SK-N-SH treated with all-trans-retinoic acid at 6 μM for 48 hours (cell line): ENCODE results near the gene MET.
"Not testable (repeated sequence)": the region's sequence is repeated elsewhere in the genome, so short reads cannot be mapped to it uniquely, and the experiment has no call there.

Experiments
- ATAC-seq: fragments of 200-7000 bp; cut with Tn5 transposase; 3 replicates; pipeline ENCODE4 v1.9.1; 2020; ENCODE audit warnings: mild to moderate bottlenecking, moderate library complexity
- ARNTL ChIP-seq: fragments of 450-650 bp; formaldehyde crosslinking; IDR thresholded peaks from 2 replicates; pipeline ENCODE4 v1.5.0; 2020; ENCODE audit warnings: low read depth, mild to moderate bottlenecking, moderate library complexity, borderline replicate concordance
- BACH2 ChIP-seq: fragments of 250-450 bp; sonication (Bioruptor Pico); IDR thresholded peaks from 2 replicates; pipeline ENCODE4 v1.9.0; 2021; ENCODE audit warnings: mild to moderate bottlenecking, borderline replicate concordance
- CSDC2 ChIP-seq: fragments of 250-450 bp; sonication (Bioruptor Pico); IDR thresholded peaks from 2 replicates; pipeline ENCODE4 v1.5.0; 2020; ENCODE audit warnings: mild to moderate bottlenecking, moderate library complexity
- ESRRG ChIP-seq: fragments of 250-450 bp; sonication (Bioruptor Pico); IDR thresholded peaks from 2 replicates; pipeline ENCODE4 v1.6.1; 2021; ENCODE audit warnings: mild to moderate bottlenecking
- GLIS3 ChIP-seq: fragments of 250-450 bp; sonication (Bioruptor Pico); IDR thresholded peaks from 2 replicates; pipeline ENCODE4 v1.5.0; 2020; ENCODE audit warnings: mild to moderate bottlenecking, moderate library complexity
- ISL1 ChIP-seq: fragments of 250-450 bp; sonication (Bioruptor Pico); IDR thresholded peaks from 2 replicates; pipeline ENCODE4 v2.1.2; 2022; ENCODE audit warnings: mild to moderate bottlenecking, moderate library complexity
- OSR1 ChIP-seq: fragments of 250-450 bp; sonication (Bioruptor Pico); IDR thresholded peaks from 2 replicates; pipeline ENCODE4 v1.8.0; 2022; ENCODE audit warnings: moderate library complexity, mild to moderate bottlenecking, inconsistent platforms
- PPARA ChIP-seq: fragments of 250-450 bp; sonication (Bioruptor Pico); IDR thresholded peaks from 2 replicates; pipeline ENCODE4 v1.5.0; 2020; ENCODE audit warnings: mild to moderate bottlenecking, borderline replicate concordance
- RARB ChIP-seq: fragments of 250-450 bp; sonication (Bioruptor Pico); IDR thresholded peaks from 2 replicates; pipeline ENCODE4 v1.8.0; 2021; ENCODE audit warnings: mild to moderate bottlenecking, moderate library complexity
- SNAI2 ChIP-seq: fragments of 250-450 bp; sonication (Bioruptor Pico); IDR thresholded peaks from 2 replicates; pipeline ENCODE4 v1.5.0; 2020; ENCODE audit warnings: mild to moderate bottlenecking, moderate library complexity
- TCF4 ChIP-seq: fragments of 250-450 bp; sonication (Bioruptor Pico); IDR thresholded peaks from 2 replicates; pipeline ENCODE4 v1.8.0; 2021; ENCODE audit warnings: mild to moderate bottlenecking, moderate library complexity, borderline replicate concordance
- TOX ChIP-seq: fragments of 250-450 bp; sonication (Bioruptor Pico); IDR thresholded peaks from 2 replicates; pipeline ENCODE4 v1.8.0; 2021; ENCODE audit warnings: mild to moderate bottlenecking, moderate library complexity, borderline replicate concordance
- ZC3H10 ChIP-seq: fragments of 250-450 bp; sonication (Bioruptor Pico); IDR thresholded peaks from 2 replicates; pipeline ENCODE4 v1.5.1; 2021; ENCODE audit warnings: mild to moderate bottlenecking, moderate library complexity
- ZFP3 ChIP-seq: fragments of 250-450 bp; sonication (Bioruptor Pico); IDR thresholded peaks from 2 replicates; pipeline ENCODE4 v1.5.0; 2020; ENCODE audit warnings: mild to moderate bottlenecking, moderate library complexity
- ZFP30 ChIP-seq: fragments of 450-650 bp; formaldehyde crosslinking; IDR thresholded peaks from 2 replicates; pipeline ENCODE4 v1.5.0; 2022; ENCODE audit warnings: mild to moderate bottlenecking, moderate library complexity
- ZNF565 ChIP-seq: fragments of 450-650 bp; formaldehyde crosslinking; conservative IDR thresholded peaks from 2 replicates; pipeline ENCODE4 v1.5.0; 2020; ENCODE audit warnings: low read depth, mild to moderate bottlenecking, moderate library complexity
- ZNF70 ChIP-seq: fragments of 450-650 bp; formaldehyde crosslinking; IDR thresholded peaks from 2 replicates; pipeline ENCODE4 v1.5.0; 2020; ENCODE audit warnings: mild to moderate bottlenecking, moderate library complexity
- ZNF8 ChIP-seq: fragments of 450-650 bp; formaldehyde crosslinking; IDR thresholded peaks from 2 replicates; pipeline ENCODE4 v1.5.0; 2020; ENCODE audit warnings: mild to moderate bottlenecking, moderate library complexity
- TF ChIP-seq, protein P1 (sequence below): fragments of 250-450 bp; sonication (Bioruptor Pico); IDR thresholded peaks from 2 replicates; pipeline ENCODE4 v1.5.1; 2020; ENCODE audit warnings: low read depth, mild to moderate bottlenecking, moderate library complexity
- TF ChIP-seq, protein P2 (sequence below): fragments of 250-450 bp; sonication (Bioruptor Pico); IDR thresholded peaks from 2 replicates; pipeline ENCODE4 v1.8.0; 2021; ENCODE audit warnings: low read depth, mild to moderate bottlenecking, moderate library complexity, borderline replicate concordance
- TF ChIP-seq, protein P3 (sequence below): fragments of 250-450 bp; sonication (Bioruptor Pico); IDR thresholded peaks from 2 replicates; pipeline ENCODE4 v1.8.0; 2020; ENCODE audit warnings: mild to moderate bottlenecking, moderate library complexity, borderline replicate concordance
- TF ChIP-seq, protein P4 (sequence below): fragments of 250-450 bp; sonication (Bioruptor Pico); IDR thresholded peaks from 2 replicates; pipeline ENCODE4 v1.5.1; 2021; ENCODE audit warnings: mild to moderate bottlenecking, moderate library complexity

The MET gene

DNA sequence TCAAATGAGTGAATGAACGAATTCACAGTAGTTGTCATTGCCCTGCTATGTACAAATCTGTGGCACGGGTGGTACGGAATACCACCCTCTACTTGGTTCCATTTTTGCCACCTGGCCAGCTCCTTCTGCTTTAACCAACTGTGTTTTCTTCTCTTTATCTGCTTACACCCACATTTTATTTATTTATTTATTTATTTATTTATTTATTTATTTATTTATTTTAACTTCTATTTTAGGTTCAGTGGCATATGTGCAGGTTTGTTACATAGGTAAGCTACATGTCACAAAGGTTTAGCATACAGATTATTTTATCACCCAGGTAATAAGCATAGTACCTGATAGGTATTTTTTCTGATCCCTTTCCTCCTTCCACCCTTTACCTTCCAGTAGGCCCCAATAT lies 148.2 kb downstream of the MET start:
- no peak for TF ChIP-seq ZFP30 (CRISPR knock-in tag)
- no peak for TF ChIP-seq RARB (CRISPR knock-in tag)
- no peak for TF ChIP-seq CSDC2 (CRISPR knock-in tag)
- no peak for TF ChIP-seq GLIS3
- no peak for ATAC-seq

DNA sequence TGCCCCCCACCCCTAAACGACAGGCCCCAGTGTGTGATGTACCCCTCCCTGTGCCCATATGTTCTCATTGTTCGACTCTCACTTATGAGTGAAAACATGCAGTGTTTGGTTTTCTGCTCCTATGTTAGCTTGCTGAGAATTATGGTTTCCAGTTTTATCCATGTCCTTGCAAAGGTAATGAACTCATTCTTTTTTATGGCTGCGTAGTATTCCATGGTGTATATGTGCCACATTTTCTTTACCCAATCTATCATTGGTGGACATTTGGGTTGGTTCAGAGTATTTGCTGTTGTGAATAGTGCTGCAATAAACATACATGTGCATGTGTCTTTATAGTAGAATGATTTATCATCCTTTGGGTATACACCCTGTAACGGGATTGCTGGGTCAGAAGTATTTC lies 149.7 kb downstream of the MET start:
- ATAC-seq: not testable (repeated sequence)

DNA sequence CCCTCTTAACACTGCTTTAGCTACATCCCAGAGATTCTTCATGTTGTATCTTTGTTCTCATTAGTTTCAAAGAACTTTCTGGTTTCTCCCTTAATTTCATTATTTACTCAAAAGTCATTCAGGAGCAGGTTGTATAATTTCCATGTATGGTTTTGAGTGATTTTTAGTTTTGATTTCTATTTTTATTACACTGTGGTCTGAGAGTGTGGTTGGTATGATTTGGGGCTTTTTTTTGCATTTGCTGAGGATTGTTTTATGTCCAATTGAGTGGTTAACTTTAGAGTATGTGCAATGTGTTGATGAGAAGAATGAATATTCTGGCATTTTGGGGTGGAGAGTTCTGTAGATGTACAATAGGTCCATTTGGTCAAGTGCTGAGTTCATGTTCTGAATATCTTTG lies 152.5 kb downstream of the MET start:
- TF ChIP-seq RARB (CRISPR knock-in tag) (no peak), BACH2 (no peak), CSDC2 (CRISPR knock-in tag) (no peak), GLIS3 (no peak)
- ATAC-seq: no peak

DNA sequence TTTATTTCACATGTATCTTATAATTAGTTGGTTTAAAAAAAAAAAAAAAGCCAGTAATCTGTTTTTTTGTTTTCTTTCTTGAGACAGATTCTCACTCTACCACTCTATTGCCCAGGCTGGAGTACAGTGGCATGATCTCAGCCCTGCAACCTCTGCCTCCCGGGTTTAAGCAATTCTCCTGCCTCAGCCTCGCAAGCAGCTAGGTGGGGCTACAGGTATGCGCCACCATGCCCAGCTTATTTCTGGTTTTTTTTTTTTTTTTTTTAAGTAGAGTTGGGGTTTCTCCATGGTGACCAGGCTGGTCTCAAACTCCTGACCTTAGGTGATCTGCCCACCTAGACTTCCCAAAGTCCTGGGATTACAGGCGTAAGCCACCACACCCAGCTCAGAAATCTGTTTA lies 156.3 kb downstream of the MET start:
- ATAC-seq: no peak
- TF ChIP-seq SNAI2 (CRISPR knock-in tag): no peak
- TF ChIP-seq ZFP30 (CRISPR knock-in tag): no peak
- TF ChIP-seq ESRRG (CRISPR knock-in tag): no peak
- TF ChIP-seq, protein P1, sequence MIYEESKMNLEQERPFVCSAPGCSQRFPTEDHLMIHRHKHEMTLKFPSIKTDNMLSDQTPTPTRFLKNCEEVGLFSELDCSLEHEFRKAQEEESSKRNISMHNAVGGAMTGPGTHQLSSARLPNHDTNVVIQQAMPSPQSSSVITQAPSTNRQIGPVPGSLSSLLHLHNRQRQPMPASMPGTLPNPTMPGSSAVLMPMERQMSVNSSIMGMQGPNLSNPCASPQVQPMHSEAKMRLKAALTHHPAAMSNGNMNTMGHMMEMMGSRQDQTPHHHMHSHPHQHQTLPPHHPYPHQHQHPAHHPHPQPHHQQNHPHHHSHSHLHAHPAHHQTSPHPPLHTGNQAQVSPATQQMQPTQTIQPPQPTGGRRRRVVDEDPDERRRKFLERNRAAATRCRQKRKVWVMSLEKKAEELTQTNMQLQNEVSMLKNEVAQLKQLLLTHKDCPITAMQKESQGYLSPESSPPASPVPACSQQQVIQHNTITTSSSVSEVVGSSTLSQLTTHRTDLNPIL: no peak
- no peak for TF ChIP-seq BACH2
- no peak for TF ChIP-seq ISL1 (CRISPR knock-in tag)
- TF ChIP-seq, all 23 proteins: peak for 0

DNA sequence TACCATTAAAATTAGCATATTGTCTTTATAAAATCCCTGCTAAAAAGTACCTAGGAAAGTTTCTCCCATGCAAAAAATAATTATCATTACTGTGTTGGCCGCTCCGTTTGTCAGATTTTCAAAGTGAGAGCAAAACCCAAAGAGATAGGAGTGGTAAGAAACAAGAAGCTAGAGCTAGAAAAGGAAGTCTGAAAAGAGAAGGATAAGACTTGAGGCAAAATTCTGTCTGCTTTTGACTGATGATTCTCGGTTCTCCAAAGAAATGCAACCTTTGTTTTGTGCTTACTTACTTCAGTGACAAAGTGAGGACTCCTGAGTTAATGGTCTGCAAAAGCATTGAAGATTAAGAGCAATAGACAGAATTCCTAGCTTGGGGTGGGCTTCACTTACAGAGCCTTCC lies 157.0 kb downstream of the MET start:
- TF ChIP-seq, protein P2, sequence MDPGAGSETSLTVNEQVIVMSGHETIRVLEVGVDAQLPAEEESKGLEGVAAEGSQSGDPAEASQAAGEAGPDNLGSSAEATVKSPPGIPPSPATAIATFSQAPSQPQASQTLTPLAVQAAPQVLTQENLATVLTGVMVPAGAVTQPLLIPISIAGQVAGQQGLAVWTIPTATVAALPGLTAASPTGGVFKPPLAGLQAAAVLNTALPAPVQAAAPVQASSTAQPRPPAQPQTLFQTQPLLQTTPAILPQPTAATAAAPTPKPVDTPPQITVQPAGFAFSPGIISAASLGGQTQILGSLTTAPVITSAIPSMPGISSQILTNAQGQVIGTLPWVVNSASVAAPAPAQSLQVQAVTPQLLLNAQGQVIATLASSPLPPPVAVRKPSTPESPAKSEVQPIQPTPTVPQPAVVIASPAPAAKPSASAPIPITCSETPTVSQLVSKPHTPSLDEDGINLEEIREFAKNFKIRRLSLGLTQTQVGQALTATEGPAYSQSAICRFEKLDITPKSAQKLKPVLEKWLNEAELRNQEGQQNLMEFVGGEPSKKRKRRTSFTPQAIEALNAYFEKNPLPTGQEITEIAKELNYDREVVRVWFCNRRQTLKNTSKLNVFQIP (CRISPR knock-in tag): no peak
- TF ChIP-seq TCF4 (CRISPR knock-in tag) (no peak), BACH2 (no peak), ZNF8 (CRISPR knock-in tag) (no peak), ZC3H10 (CRISPR knock-in tag) (no peak), ARNTL (no peak), ZFP3 (no peak), ISL1 (CRISPR knock-in tag) (no peak), OSR1 (CRISPR knock-in tag) (no peak), SNAI2 (CRISPR knock-in tag) (no peak), RARB (CRISPR knock-in tag) (no peak), TOX (CRISPR knock-in tag) (no peak)
- no peak for ATAC-seq

DNA sequence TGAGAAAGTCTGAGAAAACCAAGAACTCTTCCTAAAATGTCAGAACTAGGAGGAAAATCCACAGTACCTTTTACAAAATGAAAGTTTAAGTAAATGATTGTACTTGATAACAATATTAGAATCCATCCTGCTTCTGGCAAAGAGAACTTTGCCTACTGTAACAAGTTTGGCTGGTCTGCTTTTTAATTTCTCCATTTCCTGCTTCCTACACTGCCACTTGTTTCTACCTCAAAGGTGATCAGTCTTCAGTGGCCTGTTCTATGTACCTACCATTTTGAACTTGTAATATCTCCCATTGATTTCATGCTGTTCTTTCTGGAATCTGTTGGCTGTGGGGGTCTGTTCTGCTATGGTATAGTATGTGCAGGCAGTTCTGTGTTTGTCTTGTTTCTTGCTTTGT lies 157.5 kb downstream of the MET start:
- ATAC-seq: no peak
- TF ChIP-seq RARB (CRISPR knock-in tag) (no peak), ZNF8 (CRISPR knock-in tag) (no peak), ZNF70 (no peak), OSR1 (CRISPR knock-in tag) (no peak), TCF4 (CRISPR knock-in tag) (no peak)
- TF ChIP-seq, protein P1: no peak
- TF ChIP-seq, protein P3, sequence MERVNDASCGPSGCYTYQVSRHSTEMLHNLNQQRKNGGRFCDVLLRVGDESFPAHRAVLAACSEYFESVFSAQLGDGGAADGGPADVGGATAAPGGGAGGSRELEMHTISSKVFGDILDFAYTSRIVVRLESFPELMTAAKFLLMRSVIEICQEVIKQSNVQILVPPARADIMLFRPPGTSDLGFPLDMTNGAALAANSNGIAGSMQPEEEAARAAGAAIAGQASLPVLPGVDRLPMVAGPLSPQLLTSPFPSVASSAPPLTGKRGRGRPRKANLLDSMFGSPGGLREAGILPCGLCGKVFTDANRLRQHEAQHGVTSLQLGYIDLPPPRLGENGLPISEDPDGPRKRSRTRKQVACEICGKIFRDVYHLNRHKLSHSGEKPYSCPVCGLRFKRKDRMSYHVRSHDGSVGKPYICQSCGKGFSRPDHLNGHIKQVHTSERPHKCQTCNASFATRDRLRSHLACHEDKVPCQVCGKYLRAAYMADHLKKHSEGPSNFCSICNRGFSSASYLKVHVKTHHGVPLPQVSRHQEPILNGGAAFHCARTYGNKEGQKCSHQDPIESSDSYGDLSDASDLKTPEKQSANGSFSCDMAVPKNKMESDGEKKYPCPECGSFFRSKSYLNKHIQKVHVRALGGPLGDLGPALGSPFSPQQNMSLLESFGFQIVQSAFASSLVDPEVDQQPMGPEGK: no peak

DNA sequence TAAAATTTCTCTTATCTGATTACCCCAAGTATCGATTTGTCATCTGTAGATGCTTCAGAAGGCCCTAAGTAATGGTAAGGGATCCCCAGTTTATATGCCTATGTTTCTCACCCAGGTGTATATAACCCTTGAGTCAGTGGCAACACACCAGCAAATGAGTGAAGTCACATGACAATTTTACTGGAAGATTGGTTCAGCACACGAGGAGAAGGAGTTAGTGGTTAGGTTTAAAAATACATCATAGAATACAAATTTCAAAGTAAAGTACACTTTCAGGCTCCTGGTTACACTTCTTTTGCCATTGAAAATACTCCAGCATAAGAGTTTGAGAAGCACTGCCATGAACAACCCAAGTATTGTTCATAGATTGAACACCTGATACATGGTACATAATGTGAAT lies 160.7 kb downstream of the MET start:
- TF ChIP-seq RARB (CRISPR knock-in tag) (no peak), GLIS3 (no peak), TCF4 (CRISPR knock-in tag) (no peak), BACH2 (no peak), ZFP30 (CRISPR knock-in tag) (no peak), ZNF70 (no peak), ZFP3 (no peak), OSR1 (CRISPR knock-in tag) (no peak), SNAI2 (CRISPR knock-in tag) (no peak), ZNF565 (no peak), ZNF8 (CRISPR knock-in tag) (no peak), CSDC2 (CRISPR knock-in tag) (no peak), PPARA (no peak)
- TF ChIP-seq, protein P4, sequence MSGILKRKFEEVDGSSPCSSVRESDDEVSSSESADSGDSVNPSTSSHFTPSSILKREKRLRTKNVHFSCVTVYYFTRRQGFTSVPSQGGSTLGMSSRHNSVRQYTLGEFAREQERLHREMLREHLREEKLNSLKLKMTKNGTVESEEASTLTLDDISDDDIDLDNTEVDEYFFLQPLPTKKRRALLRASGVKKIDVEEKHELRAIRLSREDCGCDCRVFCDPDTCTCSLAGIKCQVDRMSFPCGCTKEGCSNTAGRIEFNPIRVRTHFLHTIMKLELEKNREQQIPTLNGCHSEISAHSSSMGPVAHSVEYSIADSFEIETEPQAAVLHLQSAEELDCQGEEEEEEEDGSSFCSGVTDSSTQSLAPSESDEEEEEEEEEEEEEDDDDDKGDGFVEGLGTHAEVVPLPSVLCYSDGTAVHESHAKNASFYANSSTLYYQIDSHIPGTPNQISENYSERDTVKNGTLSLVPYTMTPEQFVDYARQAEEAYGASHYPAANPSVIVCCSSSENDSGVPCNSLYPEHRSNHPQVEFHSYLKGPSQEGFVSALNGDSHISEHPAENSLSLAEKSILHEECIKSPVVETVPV (CRISPR knock-in tag): no peak
- TF ChIP-seq, protein P3: no peak

More for the DNA sequence above, 160.7 kb downstream of the MET start:
- no peak for ATAC-seq
